Hepatocyte (in vitro differentiated cells): ENCODE data around the gene PCA3.

Experiments
- EZH2 ChIP-seq: fragments of 200-600 bp; sonication (generic); IDR thresholded peaks from 2 replicates; pipeline ENCODE4 v1.6.1; 2016; ENCODE audit warnings: antibody characterized with exemption, mild to moderate bottlenecking, borderline replicate concordance
- TF ChIP-seq, protein P1 (sequence below): fragments of 200-600 bp; sonication (generic); IDR thresholded peaks from 2 replicates; pipeline ENCODE4 v1.5.1; 2016; ENCODE audit warnings: antibody characterized with exemption, mild to moderate bottlenecking; ENCODE audit not compliant: poor library complexity

DNA sequence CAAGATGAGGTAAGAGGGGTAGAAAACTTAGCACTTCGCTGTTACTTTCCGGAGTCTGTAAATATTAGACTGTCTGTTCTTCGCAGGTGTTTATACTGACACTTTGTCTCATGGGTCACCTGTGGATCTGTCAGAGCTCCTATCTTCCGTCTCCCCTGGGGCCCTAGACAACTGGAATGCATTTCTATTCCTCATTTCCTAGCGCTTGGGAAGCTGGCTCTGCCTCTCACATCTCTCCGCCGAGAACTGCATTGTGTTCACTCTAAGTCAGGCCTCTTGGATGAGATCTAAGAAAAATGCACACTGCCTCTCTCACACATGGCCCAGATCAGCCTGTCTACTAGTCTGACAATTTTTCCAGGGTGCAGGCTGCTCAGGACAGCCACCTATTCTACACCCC lies 39.5 kb downstream of the PCA3 start:
- TF ChIP-seq, protein P1, sequence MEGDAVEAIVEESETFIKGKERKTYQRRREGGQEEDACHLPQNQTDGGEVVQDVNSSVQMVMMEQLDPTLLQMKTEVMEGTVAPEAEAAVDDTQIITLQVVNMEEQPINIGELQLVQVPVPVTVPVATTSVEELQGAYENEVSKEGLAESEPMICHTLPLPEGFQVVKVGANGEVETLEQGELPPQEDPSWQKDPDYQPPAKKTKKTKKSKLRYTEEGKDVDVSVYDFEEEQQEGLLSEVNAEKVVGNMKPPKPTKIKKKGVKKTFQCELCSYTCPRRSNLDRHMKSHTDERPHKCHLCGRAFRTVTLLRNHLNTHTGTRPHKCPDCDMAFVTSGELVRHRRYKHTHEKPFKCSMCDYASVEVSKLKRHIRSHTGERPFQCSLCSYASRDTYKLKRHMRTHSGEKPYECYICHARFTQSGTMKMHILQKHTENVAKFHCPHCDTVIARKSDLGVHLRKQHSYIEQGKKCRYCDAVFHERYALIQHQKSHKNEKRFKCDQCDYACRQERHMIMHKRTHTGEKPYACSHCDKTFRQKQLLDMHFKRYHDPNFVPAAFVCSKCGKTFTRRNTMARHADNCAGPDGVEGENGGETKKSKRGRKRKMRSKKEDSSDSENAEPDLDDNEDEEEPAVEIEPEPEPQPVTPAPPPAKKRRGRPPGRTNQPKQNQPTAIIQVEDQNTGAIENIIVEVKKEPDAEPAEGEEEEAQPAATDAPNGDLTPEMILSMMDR = no peak
- no peak for TF ChIP-seq EZH2
